Neuronal stem cell (in vitro differentiated cells): Measurements from ENCODE around the gene TULP4.
"Not testable (repeated sequence)": the region's sequence is repeated elsewhere in the genome, so short reads cannot be mapped to it uniquely, and the experiment has no call there.

Experiments used
- DNase-seq: peaks from one replicate; pipeline ENCODE4 v3.0.0-alpha.2; 2013; ENCODE audit warnings: low spot score
- H2AFZ ChIP-seq: one replicate; pipeline ENCODE4 v1.6.1; 2013; ENCODE audit warnings: mild to moderate bottlenecking, low read length, inconsistent platforms
- H2AK5ac ChIP-seq: 2 replicates; pipeline ENCODE4 v1.6.1; 2013; ENCODE audit warnings: low read depth, mild to moderate bottlenecking, inconsistent platforms, low read length, moderate library complexity, mixed read lengths
- H2BK120ac ChIP-seq: 2 replicates; pipeline ENCODE4 v1.6.1; 2013; ENCODE audit warnings: low read depth, mild to moderate bottlenecking, inconsistent platforms, low read length, moderate library complexity, mixed read lengths
- H2BK12ac ChIP-seq: one replicate; pipeline ENCODE4 v1.6.1; 2013; ENCODE audit warnings: low read length, inconsistent platforms
- H2BK15ac ChIP-seq: 2 replicates; pipeline ENCODE4 v1.6.1; 2013; ENCODE audit warnings: mild to moderate bottlenecking, low read length, inconsistent platforms, mixed read lengths
- H2BK5ac ChIP-seq: one replicate; pipeline ENCODE4 v1.6.1; 2013; ENCODE audit warnings: inconsistent platforms, mild to moderate bottlenecking, low read length, moderate library complexity
- H3K14ac ChIP-seq: one replicate; pipeline ENCODE4 v1.6.1; 2013; ENCODE audit warnings: low read length, inconsistent platforms
- H3K18ac ChIP-seq: 2 replicates; pipeline ENCODE4 v1.6.1; 2013; ENCODE audit warnings: low read length, inconsistent platforms
- H3K23ac ChIP-seq: 2 replicates; pipeline ENCODE4 v1.6.1; 2013; ENCODE audit warnings: low read depth, mild to moderate bottlenecking, mixed read lengths, low read length, inconsistent platforms; ENCODE audit not compliant: poor library complexity
- H3K27ac ChIP-seq: replicated peaks from 3 replicates; pipeline ENCODE4 v1.5.1; 2013; ENCODE audit warnings: low read length, inconsistent platforms
- H3K27me3 ChIP-seq, 3 experiments: 2 replicates each; pipeline ENCODE4 v1.6.1; 2013; ENCODE audit warnings: low read length in 3 of 3, mild to moderate bottlenecking in 2 of 3, inconsistent platforms in 1 of 3, low read depth in 1 of 3, mixed read lengths in 1 of 3, moderate library complexity in 1 of 3; ENCODE audit not compliant: control insufficient read depth in 3 of 3, insufficient read depth in 3 of 3
- H3K36me3 ChIP-seq, 2 donors: replicated peaks in 1 of 2; 2 replicates each; pipeline ENCODE4 v1.6.1; 2013; ENCODE audit warnings: low read length in 2 of 2; ENCODE audit not compliant: control insufficient read depth in 2 of 2, insufficient read depth in 2 of 2
- H3K4ac ChIP-seq: 2 replicates; pipeline ENCODE4 v1.6.1; 2013; ENCODE audit warnings: inconsistent platforms, mild to moderate bottlenecking, low read length, moderate library complexity
- H3K4me1 ChIP-seq, 2 donors: 1 replicate in 1 of 2; 2 replicates in 1 of 2; pipeline ENCODE4 v1.6.1; 2013; ENCODE audit warnings: low read length in 2 of 2, low read depth in 1 of 2; ENCODE audit not compliant: control insufficient read depth in 2 of 2, insufficient read depth in 1 of 2
- H3K4me2 ChIP-seq: one replicate; pipeline ENCODE4 v1.6.1; 2013; ENCODE audit warnings: mild to moderate bottlenecking, low read length, inconsistent platforms; ENCODE audit not compliant: insufficient read depth, poor library complexity, severe bottlenecking
- H3K4me3 ChIP-seq, 2 donors: 2 replicates each; pipeline ENCODE4 v1.5.1; 2013; ENCODE audit warnings: low read length in 2 of 2, mild to moderate bottlenecking in 2 of 2, inconsistent platforms in 1 of 2, moderate library complexity in 1 of 2
- H3K79me1 ChIP-seq: one replicate; pipeline ENCODE4 v1.6.1; 2013; ENCODE audit warnings: low read depth, mild to moderate bottlenecking, inconsistent platforms, low read length, moderate library complexity
- H3K9ac ChIP-seq: one replicate; pipeline ENCODE4 v1.6.1; 2013; ENCODE audit warnings: mild to moderate bottlenecking, low read depth, low read length, inconsistent platforms; ENCODE audit not compliant: poor library complexity
- H3K9me3 ChIP-seq, 2 donors: replicated peaks in 1 of 2; 2 replicates each; pipeline versions ENCODE3 to v1.6.1; 2013; ENCODE audit warnings: low read length in 2 of 2, mild to moderate bottlenecking in 2 of 2, inconsistent platforms in 1 of 2, low read depth in 1 of 2, mixed read lengths in 1 of 2, moderate library complexity in 1 of 2; ENCODE audit not compliant: control insufficient read depth in 2 of 2, insufficient read depth in 1 of 2
- H4K8ac ChIP-seq: one replicate; pipeline ENCODE4 v1.6.1; 2013; ENCODE audit warnings: low read depth, mild to moderate bottlenecking, inconsistent platforms, low read length, moderate library complexity
- H4K91ac ChIP-seq: one replicate; pipeline ENCODE4 v1.6.1; 2013; ENCODE audit warnings: low read length, low read depth, mild to moderate bottlenecking, inconsistent platforms; ENCODE audit not compliant: poor library complexity
- WGBS, 2 donors: extraction: QIAGEN DNeasy Blood & Tissue Kit; methylation state at CpG; one replicate each; pipeline ENCODE4 v1.1.7; 2013; ENCODE audit warnings: missing lambda C conversion rate in 2 of 2, mixed read lengths in 1 of 2; ENCODE audit not compliant: insufficient read length in 2 of 2, insufficient replicate concordance in 1 of 2; ENCODE audit errors: extremely low coverage in 2 of 2; 5-methylcytosine and 5-hydroxymethylcytosine counted together

TULP4 gene

DNA sequence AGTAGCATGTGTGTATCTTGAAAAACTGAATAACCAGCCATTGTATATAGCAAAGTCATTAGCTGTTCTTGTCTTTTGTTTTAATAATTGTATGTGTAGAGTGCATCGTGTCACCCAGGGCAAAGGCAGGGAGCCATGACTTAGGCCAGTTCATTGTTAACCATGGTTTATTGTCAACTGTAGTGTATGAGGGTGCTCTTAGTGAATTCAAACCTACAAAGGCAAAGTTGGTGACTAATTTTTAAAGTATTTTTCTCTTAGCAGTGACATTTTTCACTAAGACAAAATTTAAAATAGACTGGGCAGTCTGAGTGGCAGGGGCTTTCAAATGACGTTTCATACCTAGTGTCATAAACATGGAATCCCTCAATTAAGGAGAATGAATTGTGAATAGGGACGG is 79.0 kb downstream of the TULP4 start:
- Histone ChIP-seq H3K27ac (no peak overlapping the region), H3K14ac (no peak overlapping the region), H3K4me2 (no peak overlapping the region), H2BK5ac (no peak overlapping the region), H3K9me3 (peaks cover 5 to 28% of the 10 kb centered on the region in 2 donors), H2BK15ac (no peak overlapping the region), H3K18ac (no peak overlapping the region), H2BK120ac (no peak overlapping the region), H4K91ac (no peak overlapping the region), H2BK12ac (no peak overlapping the region), H3K79me1 (no peaks in the 10 kb centered on the region), H2AK5ac (no peak overlapping the region), H3K4ac (no peak overlapping the region), H3K23ac (no peak overlapping the region), H3K4me3 (no peak overlapping the region), H2AFZ (no peak overlapping the region), H3K27me3 (no peaks in the 10 kb centered on the region), H3K36me3 (no peaks in the 10 kb centered on the region), H3K4me1 (no peaks in the 10 kb centered on the region), H3K9ac (no peak overlapping the region), H4K8ac (no peak overlapping the region)
- no peak for DNase-seq
- WGBS, 2 donors, result no CpG with 5 or more reads among the region's 3 CpGs

DNA sequence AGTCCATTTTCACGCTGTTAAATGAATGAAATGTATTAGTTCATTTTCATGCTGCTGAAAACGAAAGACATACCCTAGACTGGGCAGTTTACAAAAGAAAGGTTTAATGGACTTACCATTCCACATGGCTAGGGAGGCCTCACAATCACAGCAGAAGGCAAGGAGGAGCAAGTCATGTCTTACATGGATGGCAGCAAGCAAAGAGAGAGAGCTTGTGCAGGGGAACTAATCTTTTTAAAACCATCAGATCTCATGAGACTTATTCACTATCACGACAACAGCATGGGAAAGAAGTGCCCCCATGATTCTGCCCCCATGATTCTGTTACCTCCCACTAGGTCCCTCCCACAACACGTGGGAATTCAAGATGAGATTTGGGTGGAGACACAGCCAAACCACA is 79.7 kb downstream of the TULP4 start:
- H3K4me1 ChIP-seq, H2AK5ac ChIP-seq, H3K18ac ChIP-seq, H2BK12ac ChIP-seq, H3K36me3 ChIP-seq, DNase-seq, H3K4ac ChIP-seq, H3K9ac ChIP-seq, H4K8ac ChIP-seq, H3K27me3 ChIP-seq, H3K14ac ChIP-seq, H2BK5ac ChIP-seq, H3K79me1 ChIP-seq, H3K27ac ChIP-seq, H2BK120ac ChIP-seq, H3K4me3 ChIP-seq, H3K23ac ChIP-seq, H2BK15ac ChIP-seq, H2AFZ ChIP-seq, H3K4me2 ChIP-seq, H4K91ac ChIP-seq: not testable (repeated sequence)
- no CpG with 5 or more reads among the region's 4 CpGs for WGBS, 2 donors
- peaks cover 5 to 28% of the 10 kb centered on the region in 2 donors for H3K9me3 ChIP-seq

GRCh38 chr6:158396136-158396535 is 83.9 kb downstream of the TULP4 start:
- Histone ChIP-seq H2AFZ (no peak overlapping the region), H3K9me3 (peaks cover 5 to 27% of the 10 kb centered on the region in 2 donors), H3K4me2 (no peak overlapping the region), H3K14ac (no peak overlapping the region), H2BK12ac (no peak overlapping the region), H3K18ac (no peak overlapping the region), H3K79me1 (no peaks in the 10 kb centered on the region), H2BK120ac (no peak overlapping the region), H4K91ac (no peak overlapping the region), H3K27ac (no peak overlapping the region), H4K8ac (no peak overlapping the region), H2BK5ac (no peak overlapping the region), H3K4me3 (no peak overlapping the region), H3K9ac (no peak overlapping the region), H3K23ac (no peak overlapping the region), H3K36me3 (no peaks in the 10 kb centered on the region), H3K4ac (no peak overlapping the region), H3K4me1 (peaks cover 0 to 3% of the 10 kb centered on the region in 2 donors), H2BK15ac (no peak overlapping the region), H3K27me3 (no peaks in the 10 kb centered on the region), H2AK5ac (no peak overlapping the region)
- DNase-seq, result no peak
- no CpG with 5 or more reads among the region's 5 CpGs for WGBS, 2 donors

DNA sequence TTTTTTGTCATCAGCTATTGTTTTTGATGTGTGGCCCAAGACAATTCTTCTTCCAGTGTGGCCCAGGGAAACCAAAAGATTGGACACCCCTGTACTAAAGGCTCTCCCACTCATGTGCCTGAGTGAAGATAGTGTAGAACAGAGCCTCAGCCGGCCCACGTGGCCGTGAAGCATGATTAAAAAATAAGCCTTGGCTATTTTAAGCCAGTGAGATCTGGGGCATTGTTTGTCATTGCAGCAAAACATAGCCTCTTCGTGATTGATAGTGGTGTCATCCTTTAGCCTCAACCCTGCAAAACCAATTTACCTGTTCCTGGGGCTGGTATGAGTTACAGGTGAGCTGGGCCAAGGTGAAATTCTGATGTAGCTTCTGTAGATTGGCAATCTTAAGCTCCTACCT is 85.3 kb downstream of the TULP4 start:
- no peak overlapping the region for H3K4me2 ChIP-seq
- H3K18ac ChIP-seq, result no peak overlapping the region
- peaks cover 2 to 16% of the 10 kb centered on the region in 2 donors for H3K9me3 ChIP-seq
- peaks cover 0 to 3% of the 10 kb centered on the region in 2 donors for H3K4me1 ChIP-seq
- H4K8ac ChIP-seq, result no peak overlapping the region
- no peak overlapping the region for H3K9ac ChIP-seq
- no peak overlapping the region for H3K23ac ChIP-seq
- no CpG with 5 or more reads among the region's 4 CpGs for WGBS, 2 donors
- no peak overlapping the region for H2BK5ac ChIP-seq
- no peak overlapping the region for H3K4ac ChIP-seq
- H2BK15ac ChIP-seq, result no peak overlapping the region
- H3K14ac ChIP-seq, result no peak overlapping the region
- H3K79me1 ChIP-seq, result no peaks in the 10 kb centered on the region
- H2BK120ac ChIP-seq, result no peak overlapping the region
- H3K36me3 ChIP-seq, result no peaks in the 10 kb centered on the region
- H3K4me3 ChIP-seq, result no peak overlapping the region
- no peak overlapping the region for H4K91ac ChIP-seq
- no peaks in the 10 kb centered on the region for H3K27me3 ChIP-seq
- DNase-seq, result no peak
- no peak overlapping the region for H2BK12ac ChIP-seq
- no peak overlapping the region for H2AFZ ChIP-seq
- H3K27ac ChIP-seq, result no peak overlapping the region
- H2AK5ac ChIP-seq, result no peak overlapping the region
